Endothelial cell of umbilical vein (primary cell): ENCODE results near the gene CYP21A2. TPM values are rescaled to one million over a fixed set of nuclear protein-coding genes. Genes with fewer than 3 reads are reported as not detected.

Experiments
- BruUV-seq: library from RNA; stranded (reverse); fragments of 400-500 nt; replicated peaks from 2 replicates; lab custom pipeline; 2021; lab: Mats Ljungman, UMichigan
- CTCF ChIA-PET: fragments of 300-600, 350-600 bp; sonication (Branson Sonifier 250); formaldehyde crosslinking; loops from one replicate; lab custom pipeline; 2021; ENCODE audit warnings: antibody characterized with exemption, inconsistent platforms; lab: Charles Lee
- POLR2A ChIA-PET: fragments of 300-600, 350-600 bp; sonication (Branson Sonifier 250); formaldehyde crosslinking; loops from one replicate; lab custom pipeline; 2021; ENCODE audit warnings: antibody characterized with exemption, inconsistent platforms; lab: Charles Lee
- DNase-seq: peaks from one replicate; pipeline ENCODE4 v3.0.0-alpha.2; 2011; ENCODE audit warnings: low read depth, low spot score
- FAIRE-seq: peaks from 2 replicates; lab custom pipeline; 2011; peaks lifted over from hg19 to GRCh38; lab: Jason Lieb, UNC
- H2AFZ ChIP-seq: 2 replicates; pipeline ENCODE4 v1.6.0; 2012; ENCODE audit warnings: low read depth, low read length, control low read depth, inconsistent platforms
- H3K27ac ChIP-seq: 2 replicates; pipeline ENCODE4 v1.5.1; 2011; ENCODE audit warnings: low read depth, mild to moderate bottlenecking, control low read depth, low read length, moderate library complexity; ENCODE audit not compliant: insufficient read depth
- H3K27me3 ChIP-seq, 2 experiments: 2 replicates each; pipeline versions ENCODE4 v1.6.0 to v1.6.1; 2011; ENCODE audit warnings: low read length in 2 of 2, mixed read lengths in 1 of 2; ENCODE audit not compliant: control insufficient read depth in 2 of 2, insufficient read depth in 2 of 2
- H3K36me3 ChIP-seq, 2 experiments: 2 replicates in 1 of 2; 3 replicates in 1 of 2; pipeline ENCODE4 v1.5.1; 2011; ENCODE audit warnings: low read length in 2 of 2, mild to moderate bottlenecking in 1 of 2, moderate library complexity in 1 of 2; ENCODE audit not compliant: control insufficient read depth in 2 of 2, insufficient read depth in 2 of 2; ENCODE audit errors: extremely low read depth in 1 of 2
- H3K4me1 ChIP-seq: 3 replicates; pipeline ENCODE4 v1.5.1; 2011; ENCODE audit warnings: mild to moderate bottlenecking, low read length; ENCODE audit not compliant: control insufficient read depth, insufficient read depth; ENCODE audit errors: extremely low read depth
- H3K4me2 ChIP-seq: 2 replicates; pipeline ENCODE4 v1.6.1; 2011; ENCODE audit warnings: low read length, control low read depth, mixed read lengths; ENCODE audit not compliant: insufficient read depth
- H3K4me3 ChIP-seq, 3 experiments: fragments of 200-600 bp in 1 of 3; sonication (generic), shearing (Covaris generic) in 1 of 3; replicated peaks in 1 of 3; 2 replicates each; pipeline ENCODE4 v1.5.1; 2011 to 2016; ENCODE audit warnings: control low read depth in 3 of 3, low read length in 3 of 3, mild to moderate bottlenecking in 2 of 3, inconsistent platforms in 1 of 3, low read depth in 1 of 3, moderate library complexity in 1 of 3; ENCODE audit not compliant: insufficient read depth in 1 of 3
- H3K79me2 ChIP-seq: 2 replicates; pipeline ENCODE4 v1.6.0; 2012; ENCODE audit warnings: low read length, inconsistent platforms; ENCODE audit not compliant: control insufficient read depth, insufficient read depth
- H3K9ac ChIP-seq: replicated peaks from 2 replicates; pipeline ENCODE3; 2011; ENCODE audit warnings: low read length, control low read depth; ENCODE audit not compliant: insufficient read depth; ENCODE audit errors: extremely low read depth
- H3K9me1 ChIP-seq: replicated peaks from 3 replicates; pipeline ENCODE4 v1.6.0; 2011; ENCODE audit warnings: mild to moderate bottlenecking, low read length; ENCODE audit not compliant: control insufficient read depth, insufficient read depth; ENCODE audit errors: extremely low read depth
- H3K9me3 ChIP-seq: replicated peaks from 2 replicates; pipeline ENCODE4 v1.5.1; 2012; ENCODE audit warnings: low read length, inconsistent platforms; ENCODE audit not compliant: control insufficient read depth, insufficient read depth
- H4K20me1 ChIP-seq: replicated peaks from 2 replicates; pipeline ENCODE3; 2011; ENCODE audit warnings: mild to moderate bottlenecking, low read length; ENCODE audit not compliant: control insufficient read depth, insufficient read depth; ENCODE audit errors: extremely low read depth
- EZH2 ChIP-seq: IDR thresholded peaks from 2 replicates; pipeline ENCODE4 v1.6.1; 2012; ENCODE audit warnings: borderline replicate concordance, low read depth, mild to moderate bottlenecking, moderate library complexity, low read length, inconsistent platforms; ENCODE audit not compliant: severe bottlenecking
- FOS ChIP-seq: IDR thresholded peaks from 2 replicates; pipeline ENCODE4 v1.6.1; 2011; ENCODE audit warnings: mild to moderate bottlenecking, low read length, moderate library complexity, borderline replicate concordance; ENCODE audit not compliant: insufficient read depth
- GATA2 ChIP-seq: IDR thresholded peaks from 2 replicates; pipeline ENCODE4 v1.7.0; 2011; ENCODE audit warnings: low read depth, mild to moderate bottlenecking, moderate library complexity, mixed read lengths, low read length; ENCODE audit not compliant: insufficient read length, insufficient read depth
- JUN ChIP-seq: IDR thresholded peaks from 2 replicates; pipeline ENCODE4 v1.6.1; 2011; ENCODE audit warnings: borderline replicate concordance, low read depth; ENCODE audit not compliant: insufficient read length, insufficient read depth
- MAX ChIP-seq: IDR thresholded peaks from 2 replicates; pipeline ENCODE4 v1.6.1; 2011; ENCODE audit not compliant: insufficient read depth, insufficient read length
- MYC ChIP-seq: IDR thresholded peaks from one replicate; pipeline ENCODE4 v1.6.1; 2011; ENCODE audit warnings: mild to moderate bottlenecking, low read depth, low read length
- POLR2A ChIP-seq: IDR thresholded peaks from 2 replicates; pipeline ENCODE4 v1.6.1; 2012; ENCODE audit warnings: low read depth, mild to moderate bottlenecking, control low read depth, low read length
- POLR2AphosphoS5 ChIP-seq: IDR thresholded peaks from 2 replicates; pipeline ENCODE4 v1.6.1; 2012; ENCODE audit warnings: low read depth, mild to moderate bottlenecking, control low read depth, low read length, moderate library complexity; ENCODE audit not compliant: insufficient read depth
- dilution Hi-C: fragments of 300-500 bp; cut with MboI; formaldehyde crosslinking; loops from one replicate; pipeline ENCODE4 v1.15.0; 2019; ENCODE audit warnings: low sequenced_read_pairs; ENCODE audit not compliant: extremely low pct_ligation_motif_present
- intact Hi-C: fragments of 100-400 bp; cut with micrococcal nuclease; formaldehyde crosslinking; loops from one replicate; pipeline ENCODE4 v1.10.0; 2022
- polyA plus RNA-seq, 4 experiments: library from polyadenylated mRNA; depleted of rRNA in 3 of 4; stranded (reverse) in 3 of 4; unstranded in 1 of 4; fragments of >200 nt; gene quantifications; 2 replicates each; pipeline versions ENCODE4 v1.2.1 to v1.2.3, GENCODE V29; 2011 to 2012; ENCODE audit warnings: missing spikeins in 1 of 4
- total RNA-seq: library from RNA; stranded (reverse); gene quantifications from 2 replicates; pipeline ENCODE4 v1.2.3, GENCODE V29; 2021
- TF ChIP-seq, protein P1 (sequence below), 2 donors: IDR thresholded peaks; 1 replicate in 1 of 2; 2 replicates in 1 of 2; pipeline ENCODE4 v1.5.1; 2011; ENCODE audit warnings: low read length in 2 of 2, mild to moderate bottlenecking in 2 of 2, moderate library complexity in 2 of 2, control low read depth in 1 of 2, inconsistent platforms in 1 of 2, low read depth in 1 of 2; ENCODE audit not compliant: insufficient read depth in 1 of 2; ENCODE audit errors: extremely low read depth in 1 of 2

Gene CYP21A2
- total and polyA plus RNA-seq, 2 donors (not counting 3 experiments of a cell fraction or from before 2014, with no cell fraction given): 0.22 to 0.46 TPM

- no peaks in the 10 kb centered on the region for H3K9me1 ChIP-seq
- ChIA-PET POLR2A (interaction anchor here (1.4 kb wide), 1 partner anchor 13 kb away, joined by 3 read pairs; no protein-coding TSS in a partner anchor), CTCF (interaction anchor here (1.5 kb wide), 1 partner anchor 12 kb away, joined by 5 read pairs; no protein-coding TSS in a partner anchor)
- H3K9ac ChIP-seq: no peak overlapping the region
- H3K4me1 ChIP-seq: no peaks in the 10 kb centered on the region
- H3K4me2 ChIP-seq: no peak overlapping the region
- no peak overlapping the region for H3K27ac ChIP-seq
- dilution Hi-C loops: no loop called here
- intact Hi-C loops: no loop called here
- no peaks in the 10 kb centered on the region for H4K20me1 ChIP-seq
- no peaks in the 10 kb centered on the region for H3K9me3 ChIP-seq
- H3K36me3 ChIP-seq: no peaks in the 10 kb centered on the region
- peaks cover 0 to 4% of the 10 kb centered on the region in 2 experiments for H3K27me3 ChIP-seq
- H3K4me3 ChIP-seq: no peak overlapping the region
- DNase-seq (no peak), FAIRE-seq (no peak)
- BruUV-seq: no TSS peak
- no peak overlapping the region for H2AFZ ChIP-seq
- TF ChIP-seq GATA2 (no peak), MAX (no peak), POLR2AphosphoS5 (no peak), FOS (no peak), POLR2A (no peak), EZH2 (no peak), JUN (no peak), MYC (no peak)
- TF ChIP-seq, protein P1, sequence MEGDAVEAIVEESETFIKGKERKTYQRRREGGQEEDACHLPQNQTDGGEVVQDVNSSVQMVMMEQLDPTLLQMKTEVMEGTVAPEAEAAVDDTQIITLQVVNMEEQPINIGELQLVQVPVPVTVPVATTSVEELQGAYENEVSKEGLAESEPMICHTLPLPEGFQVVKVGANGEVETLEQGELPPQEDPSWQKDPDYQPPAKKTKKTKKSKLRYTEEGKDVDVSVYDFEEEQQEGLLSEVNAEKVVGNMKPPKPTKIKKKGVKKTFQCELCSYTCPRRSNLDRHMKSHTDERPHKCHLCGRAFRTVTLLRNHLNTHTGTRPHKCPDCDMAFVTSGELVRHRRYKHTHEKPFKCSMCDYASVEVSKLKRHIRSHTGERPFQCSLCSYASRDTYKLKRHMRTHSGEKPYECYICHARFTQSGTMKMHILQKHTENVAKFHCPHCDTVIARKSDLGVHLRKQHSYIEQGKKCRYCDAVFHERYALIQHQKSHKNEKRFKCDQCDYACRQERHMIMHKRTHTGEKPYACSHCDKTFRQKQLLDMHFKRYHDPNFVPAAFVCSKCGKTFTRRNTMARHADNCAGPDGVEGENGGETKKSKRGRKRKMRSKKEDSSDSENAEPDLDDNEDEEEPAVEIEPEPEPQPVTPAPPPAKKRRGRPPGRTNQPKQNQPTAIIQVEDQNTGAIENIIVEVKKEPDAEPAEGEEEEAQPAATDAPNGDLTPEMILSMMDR (IDR thresholded peaks at IDR 0.05; ENCODE audit: extremely low read depth in 1 of 2, insufficient read depth in 1 of 2, low read depth in 1 of 2, low read length in 2 of 2): no peak
- H3K79me2 ChIP-seq: no peaks in the 10 kb centered on the region
These were observed 38.1 kb downstream of the CYP21A2 start for GRCh38 chr6:32076321-32076809.
